Activated T-cell treated with anti-CD3 and anti-CD28 coated beads, Interleukin-2, amount 50 U/mL, for 72 hours (primary cell): Measurements from ENCODE around the gene SLC44A2. TPM values are rescaled to one million over a fixed set of nuclear protein-coding genes. Genes with fewer than 3 reads are reported as not detected.
A peak's percentile ranks its signal among the peaks of the same experiment; 100 is the strongest.

Experiments used
- ATAC-seq, 2 donors: fragments of 150-1000 bp; cut with Tn5 transposase; replicated peaks in 1 of 2; 2 replicates each; pipeline ENCODE4 v1.10.0; 2021; ENCODE audit warnings: moderate library complexity in 2 of 2, mild to moderate bottlenecking in 1 of 2
- DNase-seq, 2 donors: peaks; one replicate each; pipeline ENCODE4 v3.0.0; 2021 to 2022; ENCODE audit warnings: mixed read lengths in 1 of 2
- H3K27ac Mint-ChIP-seq: one replicate; pipeline ENCODE4 v1.8.0; 2022; ENCODE audit warnings: mild to moderate bottlenecking, moderate library complexity, mixed read lengths
- H3K27me3 Mint-ChIP-seq: one replicate; pipeline ENCODE4 v1.8.0; 2022; ENCODE audit warnings: low read depth, mixed read lengths
- H3K36me3 Mint-ChIP-seq, 2 donors: one replicate each; pipeline ENCODE4 v1.8.0; 2022; ENCODE audit warnings: mixed read lengths in 2 of 2, mild to moderate bottlenecking in 1 of 2; ENCODE audit not compliant: insufficient read depth in 2 of 2
- H3K4me1 Mint-ChIP-seq: one replicate; pipeline ENCODE4 v1.8.0; 2022; ENCODE audit warnings: low read depth, mixed read lengths
- H3K4me3 Mint-ChIP-seq, 2 donors: one replicate each; pipeline ENCODE4 v1.8.0; 2022; ENCODE audit warnings: mild to moderate bottlenecking in 2 of 2, mixed read lengths in 2 of 2, moderate library complexity in 2 of 2
- H3K9me3 Mint-ChIP-seq, 2 donors: one replicate each; pipeline ENCODE4 v1.8.0; 2022; ENCODE audit warnings: mixed read lengths in 2 of 2
- total RNA-seq, 2 donors: library from RNA; stranded (reverse); gene quantifications; one replicate each; pipeline ENCODE4 v1.2.3, GENCODE V29; 2022

The SLC44A2 gene
- total RNA-seq, 2 donors from 2014 or later = 131 to 148 TPM

DNA sequence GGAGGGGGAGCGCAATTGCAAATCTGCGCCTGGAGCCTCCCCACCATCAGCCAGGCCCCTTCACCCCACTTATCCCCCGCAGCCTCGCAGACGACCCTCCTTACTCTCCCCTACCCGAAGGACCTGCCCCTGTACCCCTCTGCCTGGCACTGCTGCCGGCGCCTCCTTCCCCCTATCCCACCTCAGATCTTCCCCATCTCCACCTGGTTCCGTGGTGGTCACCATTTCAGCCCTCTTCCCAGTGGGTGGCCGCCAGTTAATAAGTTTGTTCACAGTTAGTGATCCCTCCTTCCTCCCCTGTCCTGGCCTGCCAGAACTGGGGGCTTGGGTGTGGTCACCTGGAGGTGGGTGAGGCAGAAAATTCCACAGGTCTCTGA, 397 bp downstream of the SLC44A2 start:
- peaks cover 7 to 17% of the 10 kb centered on the region in 2 donors for H3K36me3 Mint-ChIP-seq
- H3K27me3 Mint-ChIP-seq = no peaks in the 10 kb centered on the region
- no peak for ATAC-seq
- H3K4me3 Mint-ChIP-seq = no peak overlapping the region
- peaks cover 41% of the 10 kb centered on the region for H3K4me1 Mint-ChIP-seq
- H3K9me3 Mint-ChIP-seq = no peaks in the 10 kb centered on the region
- H3K27ac Mint-ChIP-seq = no peak overlapping the region
- no peak for DNase-seq

DNA sequence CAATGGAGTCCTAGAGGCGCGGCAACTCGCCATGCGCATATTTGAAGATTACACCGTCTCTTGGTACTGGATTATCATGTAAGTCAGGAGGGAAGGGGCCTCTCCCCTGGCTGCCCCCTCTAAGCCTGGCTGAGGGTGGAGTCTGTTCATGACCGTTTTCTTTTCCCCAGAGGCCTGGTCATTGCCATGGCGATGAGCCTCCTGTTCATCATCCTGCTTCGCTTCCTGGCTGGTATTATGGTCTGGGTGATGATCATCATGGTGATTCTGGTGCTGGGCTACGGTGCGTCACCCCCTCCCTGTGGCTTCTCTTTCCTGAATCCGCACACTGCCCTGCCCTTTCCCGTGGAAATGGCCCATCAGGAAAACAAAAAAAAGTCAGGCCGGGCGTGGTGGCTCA, 6.5 kb downstream of the SLC44A2 start:
- ATAC-seq (no peak), DNase-seq (no peak)
- no peak overlapping the region for H3K4me3 Mint-ChIP-seq
- H3K9me3 Mint-ChIP-seq = no peaks in the 10 kb centered on the region
- no peak overlapping the region for H3K27ac Mint-ChIP-seq
- H3K27me3 Mint-ChIP-seq = no peaks in the 10 kb centered on the region
- no peaks in the 10 kb centered on the region for H3K4me1 Mint-ChIP-seq
- peaks cover 11 to 29% of the 10 kb centered on the region in 2 donors for H3K36me3 Mint-ChIP-seq

DNA sequence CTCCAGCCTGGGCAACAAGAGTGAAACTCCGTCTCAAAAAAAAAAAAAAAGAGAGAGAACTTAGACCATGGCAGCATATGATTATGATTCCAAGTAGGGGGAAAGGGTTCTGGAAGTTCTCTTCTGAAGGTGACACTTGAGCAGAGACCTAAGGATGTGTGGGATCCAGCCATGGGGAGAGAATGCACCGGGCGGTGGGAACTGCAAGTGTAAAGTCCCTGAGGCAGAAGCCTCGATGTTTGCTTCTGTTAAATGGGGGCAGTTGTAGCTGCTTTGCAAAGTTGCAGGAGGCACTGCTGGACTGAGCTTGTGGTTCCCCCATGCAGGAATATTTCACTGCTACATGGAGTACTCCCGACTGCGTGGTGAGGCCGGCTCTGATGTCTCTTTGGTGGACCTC, 9.1 kb downstream of the SLC44A2 start:
- Mint-ChIP-seq H3K36me3 (peaks cover 10 to 22% of the 10 kb centered on the region in 2 donors), H3K4me1 (peaks cover 6% of the 10 kb centered on the region), H3K27me3 (no peaks in the 10 kb centered on the region), H3K4me3 (no peak overlapping the region), H3K9me3 (no peaks in the 10 kb centered on the region), H3K27ac (no peak overlapping the region)
- DNase-seq (no peak), ATAC-seq (no peak)

DNA sequence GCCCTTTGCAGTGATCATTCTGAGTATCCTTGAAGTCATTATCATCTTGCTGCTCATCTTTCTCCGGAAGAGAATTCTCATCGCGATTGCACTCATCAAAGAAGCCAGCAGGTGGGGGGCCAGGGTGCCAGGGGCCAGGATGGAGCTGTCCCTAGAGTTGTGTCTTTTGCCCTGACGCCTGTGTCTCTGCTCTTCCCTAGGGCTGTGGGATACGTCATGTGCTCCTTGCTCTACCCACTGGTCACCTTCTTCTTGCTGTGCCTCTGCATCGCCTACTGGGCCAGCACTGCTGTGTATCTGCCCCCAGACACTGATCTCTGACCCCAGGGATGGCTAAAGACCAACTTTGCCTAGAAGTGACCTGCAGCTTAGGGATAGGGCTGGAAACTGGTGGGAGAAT, 9.6 kb downstream of the SLC44A2 start:
- Mint-ChIP-seq H3K9me3 (no peaks in the 10 kb centered on the region), H3K4me3 (no peak overlapping the region), H3K36me3 (peaks cover 10 to 22% of the 10 kb centered on the region in 2 donors)

DNA sequence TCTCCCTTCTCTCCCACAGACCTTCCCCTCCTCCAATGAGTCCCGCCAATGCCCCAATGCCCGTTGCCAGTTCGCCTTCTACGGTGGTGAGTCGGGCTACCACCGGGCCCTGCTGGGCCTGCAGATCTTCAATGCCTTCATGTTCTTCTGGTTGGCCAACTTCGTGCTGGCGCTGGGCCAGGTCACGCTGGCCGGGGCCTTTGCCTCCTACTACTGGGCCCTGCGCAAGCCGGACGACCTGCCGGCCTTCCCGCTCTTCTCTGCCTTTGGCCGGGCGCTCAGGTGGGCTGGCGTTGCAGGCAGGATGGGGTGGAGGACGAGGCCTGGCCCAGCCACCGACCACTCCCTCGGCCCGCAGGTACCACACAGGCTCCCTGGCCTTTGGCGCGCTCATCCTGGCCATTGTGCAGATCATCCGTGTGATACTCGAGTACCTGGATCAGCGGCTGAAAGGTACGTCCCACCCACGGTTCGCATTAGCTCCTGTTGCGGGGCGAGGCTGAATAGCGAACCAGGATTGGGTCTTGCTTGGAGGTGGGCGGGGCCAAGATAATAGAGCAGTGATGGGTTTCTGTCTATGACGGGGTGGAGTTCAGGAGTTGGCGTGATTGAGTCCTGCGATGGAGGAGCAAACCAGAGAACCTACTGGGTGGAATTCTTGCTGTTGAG, 11.1 kb downstream of the SLC44A2 start:
- DNase-seq = no peak
- Mint-ChIP-seq H3K9me3 (no peaks in the 10 kb centered on the region), H3K36me3 (peaks cover 10 to 27% of the 10 kb centered on the region in 2 donors), H3K27ac (no peak overlapping the region), H3K4me1 (peaks cover 13% of the 10 kb centered on the region), H3K27me3 (no peaks in the 10 kb centered on the region), H3K4me3 (no peak overlapping the region)
- no peak for ATAC-seq

More for the DNA sequence above, 9.6 kb downstream of the SLC44A2 start:
- Mint-ChIP-seq H3K27me3 (no peaks in the 10 kb centered on the region), H3K27ac (no peak overlapping the region), H3K4me1 (peaks cover 6% of the 10 kb centered on the region)
- no peak for DNase-seq
- ATAC-seq = no peak

DNA sequence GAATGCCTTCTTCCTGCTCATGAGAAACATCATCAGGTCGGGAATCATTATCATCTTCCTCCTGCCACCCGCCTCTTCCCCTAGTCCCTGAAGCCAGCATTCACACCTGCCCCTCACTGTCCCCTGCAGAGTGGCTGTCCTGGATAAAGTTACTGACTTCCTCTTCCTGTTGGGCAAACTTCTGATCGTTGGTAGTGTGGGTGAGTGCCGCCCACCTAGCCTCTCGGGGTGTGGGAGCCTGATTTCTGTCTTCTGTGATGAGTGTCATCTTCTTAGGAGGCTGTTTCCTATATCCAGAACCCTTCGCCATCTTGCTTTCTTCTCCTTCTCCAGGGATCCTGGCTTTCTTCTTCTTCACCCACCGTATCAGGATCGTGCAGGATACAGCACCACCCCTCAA, 12.5 kb downstream of the SLC44A2 start:
- H3K27me3 Mint-ChIP-seq = no peaks in the 10 kb centered on the region
- no peak overlapping the region for H3K4me3 Mint-ChIP-seq
- ATAC-seq = no peak
- H3K4me1 Mint-ChIP-seq = peaks cover 17% of the 10 kb centered on the region
- H3K9me3 Mint-ChIP-seq = no peaks in the 10 kb centered on the region
- no peak overlapping the region for H3K27ac Mint-ChIP-seq
- H3K36me3 Mint-ChIP-seq = peaks cover 10 to 28% of the 10 kb centered on the region in 2 donors
- no peak for DNase-seq

DNA sequence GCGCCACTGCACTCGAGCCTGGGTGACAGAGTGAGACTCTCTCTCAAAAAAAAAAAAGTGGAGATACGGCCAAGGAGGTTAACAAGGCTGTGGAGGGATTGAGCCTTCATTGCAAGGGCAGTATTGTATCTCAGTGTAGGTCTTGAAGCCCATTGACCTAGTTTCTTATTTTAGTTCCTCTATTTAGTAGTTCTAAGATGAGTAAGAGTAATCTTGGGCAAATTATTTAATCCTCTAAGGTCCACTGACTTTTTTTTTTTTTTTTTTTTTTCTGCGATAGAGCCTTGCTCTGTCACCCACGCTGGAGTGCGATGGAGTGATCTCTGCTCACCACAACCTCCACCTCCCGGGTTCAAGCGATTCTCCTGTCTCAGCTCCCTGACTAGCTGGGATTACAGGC, 14.5 kb downstream of the SLC44A2 start:
- Mint-ChIP-seq H3K27ac (no peak overlapping the region), H3K9me3 (no peaks in the 10 kb centered on the region), H3K27me3 (no peaks in the 10 kb centered on the region), H3K4me3 (no peak overlapping the region), H3K4me1 (peaks cover 31% of the 10 kb centered on the region), H3K36me3 (peaks cover 9 to 29% of the 10 kb centered on the region in 2 donors)
- no peak for ATAC-seq
- no peak for DNase-seq

DNA sequence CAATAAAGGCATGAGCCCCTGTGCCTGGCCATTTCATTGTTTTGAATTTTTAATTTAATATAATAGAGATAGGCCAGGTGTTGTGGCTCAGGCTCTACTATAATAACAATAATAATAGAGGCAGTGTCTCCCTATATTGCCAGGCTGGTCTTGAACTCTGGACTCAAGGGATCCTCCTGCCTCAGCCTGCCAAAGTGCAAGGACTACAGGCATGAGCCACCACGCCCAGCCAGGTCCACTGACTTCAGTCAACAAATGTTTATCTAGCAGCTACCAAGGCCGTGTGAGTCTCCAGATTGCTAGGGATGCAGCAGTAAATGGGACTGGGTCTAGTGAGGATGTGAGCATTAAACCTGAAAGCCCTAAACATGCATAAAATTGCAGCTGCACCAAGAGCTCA, 15.0 kb downstream of the SLC44A2 start:
- Mint-ChIP-seq H3K27me3 (no peaks in the 10 kb centered on the region), H3K27ac (no peak overlapping the region), H3K9me3 (no peaks in the 10 kb centered on the region), H3K36me3 (peaks cover 7 to 27% of the 10 kb centered on the region in 2 donors), H3K4me3 (no peak overlapping the region), H3K4me1 (peaks cover 31% of the 10 kb centered on the region)
- DNase-seq (no peak), ATAC-seq (no peak)

DNA sequence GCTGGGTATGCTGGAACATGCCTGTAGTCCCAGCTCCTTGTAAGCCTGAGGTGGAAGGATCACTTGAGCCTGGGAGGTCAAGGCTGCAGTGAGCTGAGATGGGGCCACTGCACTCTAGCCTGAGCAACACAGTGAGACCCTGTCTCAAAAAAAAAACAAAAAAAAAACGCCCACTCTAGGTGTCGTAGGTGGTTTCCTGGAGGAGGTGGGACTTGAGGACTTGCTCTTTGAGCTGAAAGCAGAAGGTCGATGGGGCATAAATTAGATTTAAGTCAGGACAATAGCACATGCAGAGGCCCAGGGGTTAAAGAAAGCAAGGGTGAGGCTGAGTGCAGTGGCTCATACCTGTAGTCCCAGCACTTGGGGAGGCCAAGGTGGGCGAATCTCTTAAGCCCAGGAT, 15.9 kb downstream of the SLC44A2 start:
- no peaks in the 10 kb centered on the region for H3K9me3 Mint-ChIP-seq
- peaks cover 6 to 23% of the 10 kb centered on the region in 2 donors for H3K36me3 Mint-ChIP-seq
- peak overlapping the region; percentile 86 for H3K27ac Mint-ChIP-seq
- H3K27me3 Mint-ChIP-seq = no peaks in the 10 kb centered on the region
- DNase-seq (no peak), ATAC-seq (no peak)
- H3K4me1 Mint-ChIP-seq = peaks cover 31% of the 10 kb centered on the region
- peak overlapping the region in 1 of 2 donors; percentile 36 for H3K4me3 Mint-ChIP-seq

DNA sequence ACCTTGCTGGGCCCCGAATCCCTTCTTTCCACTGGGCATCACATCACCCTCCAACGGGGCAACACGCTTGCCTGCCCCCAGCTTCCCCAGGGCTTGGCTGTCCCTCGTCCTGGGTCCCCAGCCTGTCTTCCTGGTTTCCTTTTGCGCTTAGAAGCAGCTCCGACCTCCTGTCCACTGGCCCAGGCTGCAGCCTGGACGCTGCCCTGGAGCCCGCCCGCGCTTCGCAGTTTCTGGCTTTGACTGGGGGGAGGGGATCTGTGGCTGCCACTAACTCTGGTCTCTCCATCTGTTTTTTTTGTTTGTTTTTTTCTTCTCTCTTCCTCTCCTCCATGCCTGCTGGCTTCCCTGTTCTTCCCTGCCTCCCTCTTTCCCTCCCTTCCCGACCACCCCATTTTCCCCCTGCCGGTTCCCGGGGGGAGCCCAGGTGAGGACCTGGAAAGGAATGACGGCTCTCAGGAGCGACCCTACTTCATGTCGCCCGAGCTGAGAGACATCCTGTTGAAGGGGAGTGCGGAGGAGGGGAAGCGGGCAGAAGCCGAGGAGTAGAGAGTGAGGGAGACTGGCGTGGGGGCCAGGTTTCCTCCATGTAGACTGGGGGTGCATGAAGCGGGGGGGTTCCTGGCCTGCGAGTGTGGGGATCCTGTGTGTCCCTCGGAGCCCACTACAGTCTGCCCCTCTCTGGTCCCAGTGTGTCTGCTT, 17.3 kb downstream of the SLC44A2 start:
- Mint-ChIP-seq H3K9me3 (no peaks in the 10 kb centered on the region), H3K4me1 (peaks cover 30% of the 10 kb centered on the region), H3K36me3 (peaks cover 6 to 15% of the 10 kb centered on the region in 2 donors), H3K27me3 (no peaks in the 10 kb centered on the region), H3K4me3 (no peak overlapping the region), H3K27ac (no peak overlapping the region)
- ATAC-seq = peak in 1 of 2 donors; percentile 19
- no peak for DNase-seq

DNA sequence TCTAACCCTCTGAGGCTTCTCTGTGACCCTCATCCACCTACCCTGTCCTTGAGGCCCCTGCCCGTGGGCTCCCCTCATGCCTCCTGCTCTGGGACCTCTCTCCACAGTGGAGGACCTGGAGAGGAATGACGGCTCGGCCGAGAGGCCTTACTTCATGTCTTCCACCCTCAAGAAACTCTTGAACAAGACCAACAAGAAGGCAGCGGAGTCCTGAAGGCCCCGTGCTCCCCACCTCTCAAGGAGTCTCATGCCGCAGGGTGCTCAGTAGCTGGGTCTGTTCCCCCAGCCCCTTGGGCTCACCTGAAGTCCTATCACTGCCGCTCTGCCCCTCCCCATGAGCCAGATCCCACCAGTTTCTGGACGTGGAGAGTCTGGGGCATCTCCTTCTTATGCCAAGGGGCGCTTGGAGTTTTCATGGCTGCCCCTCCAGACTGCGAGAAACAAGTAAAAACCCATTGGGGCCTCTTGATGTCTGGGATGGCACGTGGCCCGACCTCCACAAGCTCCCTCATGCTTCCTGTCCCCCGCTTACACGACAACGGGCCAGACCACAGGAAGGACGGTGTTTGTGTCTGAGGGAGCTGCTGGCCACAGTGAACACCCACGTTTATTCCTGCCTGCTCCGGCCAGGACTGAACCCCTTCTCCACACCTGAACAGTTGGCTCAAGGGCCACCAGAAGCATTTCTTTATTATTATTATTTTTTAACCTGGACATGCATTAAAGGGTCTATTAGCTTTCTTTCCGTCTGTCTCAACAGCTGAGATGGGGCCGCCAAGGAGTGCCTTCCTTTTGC, 18.0 kb downstream of the SLC44A2 start:
- no peak for ATAC-seq
- Mint-ChIP-seq H3K36me3 (peaks cover 3 to 9% of the 10 kb centered on the region in 2 donors), H3K4me3 (peak overlapping the region in 1 of 2 donors; percentile 27), H3K9me3 (no peaks in the 10 kb centered on the region), H3K27me3 (no peaks in the 10 kb centered on the region), H3K4me1 (peaks cover 26% of the 10 kb centered on the region), H3K27ac (peak overlapping the region; percentile 22)
- no peak for DNase-seq

DNA sequence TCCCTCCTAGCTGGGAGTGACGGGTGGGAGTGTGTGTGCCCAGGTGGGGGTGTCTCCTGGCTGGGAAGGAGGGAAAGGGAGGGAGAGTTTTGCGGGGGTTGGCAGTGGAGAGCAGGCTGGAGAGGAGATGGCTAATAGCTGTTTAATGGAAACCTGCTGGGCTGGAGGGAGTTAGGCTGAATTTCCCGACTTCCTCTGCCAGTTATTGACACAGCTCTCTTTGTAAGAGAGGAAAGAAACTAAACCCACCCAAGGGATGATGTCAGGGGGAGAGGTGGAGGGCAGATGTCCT, 18.6 kb downstream of the SLC44A2 start:
- Mint-ChIP-seq H3K4me1 (peaks cover 29% of the 10 kb centered on the region), H3K27ac (no peak overlapping the region), H3K9me3 (no peaks in the 10 kb centered on the region), H3K4me3 (no peak overlapping the region), H3K36me3 (peaks cover 3 to 9% of the 10 kb centered on the region in 2 donors), H3K27me3 (no peaks in the 10 kb centered on the region)
- no peak for ATAC-seq
- no peak for DNase-seq

DNA sequence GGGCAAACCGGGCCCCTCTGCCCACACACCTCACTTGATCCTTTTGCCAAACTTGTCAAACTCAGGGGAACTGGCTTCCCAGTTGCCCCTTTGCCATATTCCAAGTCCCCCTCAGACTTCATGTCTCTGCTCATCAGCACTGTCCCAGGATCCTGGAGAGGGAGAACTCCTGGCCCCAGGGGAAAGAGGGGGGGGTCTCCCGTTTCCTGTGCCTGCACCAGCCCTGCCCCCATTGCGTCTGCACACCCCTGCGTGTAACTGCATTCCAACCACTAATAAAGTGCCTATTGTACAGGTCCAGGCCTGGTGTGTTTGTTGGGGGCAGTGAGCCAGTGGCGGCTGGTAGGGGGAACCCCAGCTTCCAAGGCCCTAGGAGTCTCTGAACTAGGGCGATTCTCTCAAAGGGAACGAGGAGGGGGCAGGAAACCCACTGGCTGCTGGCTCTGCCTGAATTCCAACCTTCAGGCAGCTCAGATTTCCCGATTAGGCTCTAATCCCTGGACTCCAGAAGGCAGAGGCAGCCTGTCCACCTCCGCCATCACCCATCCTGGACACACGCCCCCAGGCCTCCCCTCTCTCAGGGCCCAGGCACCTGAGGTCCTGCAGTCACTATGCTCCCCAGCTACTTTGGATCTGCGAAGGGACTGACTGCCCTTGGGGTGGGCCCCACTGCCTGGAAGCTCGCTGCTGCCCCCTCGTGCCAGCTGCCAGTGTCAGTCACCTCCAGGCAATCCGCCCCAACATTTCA, 19.1 kb downstream of the SLC44A2 start:
- DNase-seq (peak; percentile 84 to 85), ATAC-seq (peak; percentile 83 to 86)
- no peak overlapping the region for H3K4me3 Mint-ChIP-seq
- peaks cover 0 to 9% of the 10 kb centered on the region in 2 donors for H3K36me3 Mint-ChIP-seq
- no peak overlapping the region for H3K27ac Mint-ChIP-seq
- H3K9me3 Mint-ChIP-seq = no peaks in the 10 kb centered on the region
- peaks cover 29% of the 10 kb centered on the region for H3K4me1 Mint-ChIP-seq
- no peaks in the 10 kb centered on the region for H3K27me3 Mint-ChIP-seq
